H1 (cell line): ENCODE data around the gene SOX13. TPM values are rescaled to one million over a fixed set of nuclear protein-coding genes. Genes with fewer than 3 reads are reported as not detected.

Experiments used
- CTCF ChIA-PET: fragments of 300-600 bp; sonication (Branson Sonifier 250); formaldehyde crosslinking; loops from one replicate; lab custom pipeline; 2021; ENCODE audit not compliant: partially characterized antibody; lab: Charles Lee
- POLR2A ChIA-PET: fragments of 300-600 bp; sonication (Branson Sonifier 250); formaldehyde crosslinking; loops from one replicate; lab custom pipeline; 2021; ENCODE audit warnings: inconsistent platforms; ENCODE audit not compliant: partially characterized antibody; lab: Charles Lee
- DNase-seq, 2 experiments: peaks; one replicate each; pipeline versions ENCODE4 v3.0.0 to v3.0.0-alpha.2; 2010 to 2022; ENCODE audit warnings: low spot score in 2 of 2, low read depth in 1 of 2, mixed read lengths in 1 of 2
- FAIRE-seq: peaks from 2 replicates; lab custom pipeline; 2011; peaks lifted over from hg19 to GRCh38; lab: Jason Lieb, UNC
- H2AFZ ChIP-seq: 2 replicates; pipeline ENCODE4 v1.8.1; 2012; ENCODE audit warnings: low read length, inconsistent platforms
- H2AK5ac ChIP-seq: 2 replicates; pipeline ENCODE4 v1.6.1; 2013; ENCODE audit warnings: low read depth, low read length
- H2BK120ac ChIP-seq: replicated peaks from 2 replicates; pipeline ENCODE3; 2013; ENCODE audit warnings: low read depth, low read length, inconsistent platforms
- H2BK12ac ChIP-seq: 2 replicates; pipeline ENCODE4 v1.6.1; 2013; ENCODE audit warnings: low read depth, low read length
- H2BK15ac ChIP-seq: 2 replicates; pipeline ENCODE4 v1.6.1; 2013; ENCODE audit warnings: low read length
- H2BK20ac ChIP-seq: 2 replicates; pipeline ENCODE4 v1.6.1; 2013; ENCODE audit warnings: low read length
- H2BK5ac ChIP-seq: 2 replicates; pipeline ENCODE4 v1.6.1; 2013; ENCODE audit warnings: low read depth, low read length
- H3K14ac ChIP-seq: 2 replicates; pipeline ENCODE4 v1.6.1; 2013; ENCODE audit warnings: inconsistent platforms; ENCODE audit not compliant: insufficient read length
- H3K18ac ChIP-seq: 2 replicates; pipeline ENCODE4 v1.6.1; 2013; ENCODE audit warnings: low read length; ENCODE audit errors: extremely low read depth
- H3K23ac ChIP-seq: 2 replicates; pipeline ENCODE4 v1.6.1; 2013; ENCODE audit warnings: inconsistent platforms; ENCODE audit not compliant: insufficient read length
- H3K23me2 ChIP-seq: 2 replicates; pipeline ENCODE4 v1.6.1; 2013; ENCODE audit warnings: low read depth, low read length
- H3K27ac ChIP-seq: 2 replicates; pipeline ENCODE4 v1.6.1; 2011; ENCODE audit warnings: low read depth, low read length, inconsistent platforms
- H3K27me3 ChIP-seq, 4 experiments: replicated peaks in 1 of 4; 1 replicate in 1 of 4; 2 replicates in 3 of 4; pipeline versions ENCODE4 v1.6.1 to v1.8.1; 2011 to 2013; ENCODE audit warnings: low read length in 3 of 4, mild to moderate bottlenecking in 3 of 4, inconsistent platforms in 2 of 4, mixed read lengths in 2 of 4, moderate library complexity in 1 of 4; ENCODE audit not compliant: control insufficient read depth in 3 of 4, insufficient read depth in 3 of 4; ENCODE audit errors: extremely low read depth in 1 of 4
- H3K36me3 ChIP-seq, 4 experiments: 2 replicates each; pipeline versions ENCODE4 v1.6.1 to v1.8.1; 2011 to 2013; ENCODE audit warnings: mild to moderate bottlenecking in 4 of 4, low read length in 3 of 4, moderate library complexity in 2 of 4, control low read depth in 1 of 4, inconsistent platforms in 1 of 4; ENCODE audit not compliant: insufficient read depth in 4 of 4, control insufficient read depth in 2 of 4
- H3K4ac ChIP-seq: replicated peaks from 2 replicates; pipeline ENCODE3; 2013; ENCODE audit warnings: low read length, low read depth, mixed read lengths, inconsistent platforms; ENCODE audit not compliant: insufficient read length
- H3K4me1 ChIP-seq, 4 experiments: replicated peaks in 1 of 4; 1 replicate in 1 of 4; 2 replicates in 3 of 4; pipeline versions ENCODE4 v1.6.1 to v1.8.1; 2011 to 2013; ENCODE audit warnings: low read length in 3 of 4, inconsistent platforms in 2 of 4, mixed read lengths in 1 of 4; ENCODE audit not compliant: insufficient read depth in 4 of 4, control insufficient read depth in 3 of 4
- H3K4me2 ChIP-seq, 2 experiments: 2 replicates each; pipeline versions ENCODE4 v1.6.1 to v1.8.1; 2011 to 2013; ENCODE audit warnings: low read depth in 2 of 2, low read length in 2 of 2, control low read depth in 1 of 2, inconsistent platforms in 1 of 2, mild to moderate bottlenecking in 1 of 2; ENCODE audit not compliant: insufficient read depth in 1 of 2
- H3K4me3 ChIP-seq, 4 experiments: fragments of 200-600, 300-600 bp in 1 of 4; sonication (generic), shearing (Covaris generic), sonication (Bioruptor Twin) in 1 of 4; 2 replicates each; pipeline versions ENCODE4 v1.5.1 to v1.8.1; 2011 to 2016; ENCODE audit warnings: low read length in 4 of 4, low read depth in 3 of 4, control low read depth in 2 of 4, inconsistent platforms in 2 of 4, mild to moderate bottlenecking in 2 of 4, mixed read lengths in 1 of 4, moderate library complexity in 1 of 4; ENCODE audit not compliant: insufficient read depth in 2 of 4; ENCODE audit errors: extremely low read depth in 1 of 4
- H3K56ac ChIP-seq: replicated peaks from 2 replicates; pipeline ENCODE3; 2013; ENCODE audit warnings: low read depth, mild to moderate bottlenecking, mixed read lengths, low read length, inconsistent platforms; ENCODE audit not compliant: insufficient read length
- H3K79me1 ChIP-seq: 2 replicates; pipeline ENCODE4 v1.6.1; 2013; ENCODE audit warnings: low read depth, low read length, control low read depth
- H3K79me2 ChIP-seq, 2 experiments: 2 replicates each; pipeline versions ENCODE4 v1.6.1 to v1.8.1; 2012 to 2013; ENCODE audit warnings: low read length in 2 of 2, mild to moderate bottlenecking in 2 of 2, inconsistent platforms in 1 of 2; ENCODE audit not compliant: insufficient read depth in 2 of 2, control insufficient read depth in 1 of 2
- H3K9ac ChIP-seq, 4 experiments: replicated peaks in 1 of 4; 1 replicate in 1 of 4; 2 replicates in 3 of 4; pipeline versions ENCODE4 v1.6.1 to v1.8.1; 2011 to 2013; ENCODE audit warnings: low read depth in 3 of 4, low read length in 3 of 4, control low read depth in 2 of 4, mild to moderate bottlenecking in 2 of 4, moderate library complexity in 2 of 4, inconsistent platforms in 1 of 4; ENCODE audit errors: extremely low read depth in 1 of 4
- H3K9me3 ChIP-seq, 2 experiments: 2 replicates each; pipeline versions ENCODE4 v1.6.1 to v1.8.1; 2012 to 2013; ENCODE audit warnings: mild to moderate bottlenecking in 2 of 2, moderate library complexity in 2 of 2, control low read depth in 1 of 2, inconsistent platforms in 1 of 2, low read depth in 1 of 2, low read length in 1 of 2, mixed read lengths in 1 of 2; ENCODE audit not compliant: insufficient read depth in 2 of 2
- H4K20me1 ChIP-seq, 2 experiments: replicated peaks in 1 of 2; 2 replicates each; pipeline versions ENCODE3 to v1.8.1; 2011 to 2013; ENCODE audit warnings: inconsistent platforms in 2 of 2, low read length in 2 of 2, mild to moderate bottlenecking in 1 of 2; ENCODE audit not compliant: insufficient read depth in 2 of 2, control insufficient read depth in 1 of 2
- H4K5ac ChIP-seq: 2 replicates; pipeline ENCODE4 v1.6.1; 2013; ENCODE audit warnings: low read length, low read depth, mixed read lengths, inconsistent platforms; ENCODE audit not compliant: insufficient read length
- H4K8ac ChIP-seq: 2 replicates; pipeline ENCODE4 v1.8.0; 2013; ENCODE audit warnings: mild to moderate bottlenecking, moderate library complexity, low read length, inconsistent platforms; ENCODE audit not compliant: insufficient read depth; ENCODE audit errors: extremely low read depth
- H4K91ac ChIP-seq: replicated peaks from 2 replicates; pipeline ENCODE3; 2013; ENCODE audit warnings: low read length, mixed read lengths, inconsistent platforms; ENCODE audit not compliant: insufficient read length
- ASH2L ChIP-seq: fragments of 200-600, 300-600 bp; sonication (generic); IDR thresholded peaks from one replicate; pipeline ENCODE4 v1.7.1; 2017; ENCODE audit warnings: low read length
- BACH1 ChIP-seq: IDR thresholded peaks from 2 replicates; pipeline ENCODE4 v1.6.1; 2012; ENCODE audit warnings: low read length, improper control_type of control experiment
- EP300 ChIP-seq, 2 experiments: IDR thresholded peaks; 1 replicate in 1 of 2; 2 replicates in 1 of 2; pipeline ENCODE4 v1.6.1; 2011 to 2012; ENCODE audit warnings: low read depth in 2 of 2, low read length in 2 of 2, mild to moderate bottlenecking in 2 of 2, borderline replicate concordance in 1 of 2, inconsistent platforms in 1 of 2, moderate library complexity in 1 of 2
- HDAC2 ChIP-seq, 2 experiments: fragments of 300-600 bp in 1 of 2; sonication (generic) in 1 of 2; IDR thresholded peaks; 2 replicates each; pipeline ENCODE4 v1.6.1; 2011 to 2012; ENCODE audit warnings: low read depth in 2 of 2, low read length in 2 of 2, mild to moderate bottlenecking in 2 of 2, moderate library complexity in 2 of 2, borderline replicate concordance in 1 of 2, inconsistent platforms in 1 of 2
- HDAC6 ChIP-seq: IDR thresholded peaks from one replicate; pipeline ENCODE4 v1.7.1; 2012; ENCODE audit warnings: low read depth, mild to moderate bottlenecking, inconsistent platforms, low read length, moderate library complexity
- KDM4A ChIP-seq: IDR thresholded peaks from one replicate; pipeline ENCODE4 v1.7.1; 2012; ENCODE audit warnings: low read depth, mild to moderate bottlenecking, moderate library complexity, low read length, inconsistent platforms; ENCODE audit not compliant: severe bottlenecking
- MAX ChIP-seq: IDR thresholded peaks from 2 replicates; pipeline ENCODE4 v1.6.1; 2012; ENCODE audit warnings: inconsistent platforms
- SIX5 ChIP-seq: IDR thresholded peaks from 2 replicates; pipeline ENCODE4 v1.6.1; 2011; ENCODE audit warnings: mild to moderate bottlenecking, low read depth, low read length
- SUZ12 ChIP-seq: fragments of 200-600 bp; sonication (generic); IDR thresholded peaks from 2 replicates; pipeline ENCODE4 v1.6.1; 2012; ENCODE audit warnings: mild to moderate bottlenecking, inconsistent platforms, low read length, moderate library complexity, mixed read lengths
- TAF7 ChIP-seq: optimal IDR thresholded peaks from 2 replicates; pipeline ENCODE3; 2011; ENCODE audit warnings: low read depth, mild to moderate bottlenecking, inconsistent platforms, low read length, moderate library complexity, borderline replicate concordance
- WGBS, 2 experiments: shearing (Covaris generic) in 1 of 2; methylation state at CpG; one replicate each; pipeline versions ENCODE4 v1.1.6 to v1.1.7; 2013 to 2015; ENCODE audit warnings: low lambda C conversion rate in 2 of 2, mixed read lengths in 2 of 2, inconsistent platforms in 1 of 2, low coverage in 1 of 2, missing lambda C conversion rate in 1 of 2; ENCODE audit not compliant: insufficient replicate concordance in 2 of 2, insufficient coverage in 1 of 2, insufficient read length in 1 of 2; ENCODE audit errors: extremely low coverage in 1 of 2, missing lambda C conversion rate in 1 of 2; 5-methylcytosine and 5-hydroxymethylcytosine counted together
- polyA plus RNA-seq, 7 experiments: library from polyadenylated mRNA; depleted of rRNA in 3 of 7; stranded (reverse) in 5 of 7; unstranded in 2 of 7; fragments of >200 nt in 5 of 7; fragments of 200-250 nt in 2 of 7; gene quantifications; 1 replicate in 5 of 7; 2 replicates in 1 of 7; 4 replicates in 1 of 7; pipeline versions ENCODE4 v1.2.1 to v1.2.3, GENCODE V29; 2011 to 2013; ENCODE audit warnings: missing spikeins in 2 of 7, mixed read lengths in 2 of 7
- total RNA-seq: library from RNA; stranded (reverse); fragmentation: NEBNext Ultra II Directional; extraction: Animal tissue kit (Norgen Biotek cat#: 25700); gene quantifications from 2 replicates; pipeline ENCODE4 v1.2.1, GENCODE V29; 2021

Gene SOX13
- total and polyA plus RNA-seq, 2 of the 8 experiments (the other 6 are each of a cell fraction or from before 2014, with no cell fraction given), result 113 to 173 TPM

GRCh38 chr1:204153667-204154066 lies 80.8 kb downstream of the SOX13 start:
- no peak overlapping the region for H4K8ac ChIP-seq
- no peaks in the 10 kb centered on the region for H3K79me1 ChIP-seq
- H3K23me2 ChIP-seq, result peaks cover 12% of the 10 kb centered on the region; the same call in 1 of the 2 replicates
- no peak for DNase-seq
- no peak overlapping the region for H4K91ac ChIP-seq
- H2AFZ ChIP-seq, result no peak overlapping the region
- H2BK15ac ChIP-seq, result peak overlapping the region; percentile 25; the same call in 1 of the 2 replicates
- H3K36me3 ChIP-seq, result no peaks in the 10 kb centered on the region
- no peak overlapping the region for H2BK20ac ChIP-seq
- CTCF ChIA-PET, result interaction anchor here (1.0 to 18.7 kb wide), 7 partner anchors 9 to 293 kb away, joined by 3 to 360 read pairs (median 11); partner anchors contain the start of gene KISS1
- H4K5ac ChIP-seq, result no peak overlapping the region
- H3K4me3 ChIP-seq, result no peak overlapping the region
- no peak overlapping the region for H3K56ac ChIP-seq
- H3K4ac ChIP-seq, result no peak overlapping the region
- H2AK5ac ChIP-seq, result peak overlapping the region; percentile 25; the same call in 1 of the 2 replicates
- H3K27me3 ChIP-seq, result peaks cover 0 to 21% (median 17%) of the 10 kb centered on the region in 4 experiments; a peak in 5 of 7 replicates
- H3K79me2 ChIP-seq, result no peaks in the 10 kb centered on the region
- no peak overlapping the region for H3K9ac ChIP-seq
- 90% methylated on average over 5 of the region's 5 CpGs; no CpG with 5 or more reads in 1 of the 2 experiments for WGBS, 2 experiments
- H3K4me1 ChIP-seq, result peaks cover 0 to 22% (median 13%) of the 10 kb centered on the region in 4 experiments; a peak in 6 of 7 replicates
- H3K14ac ChIP-seq, result no peak overlapping the region
- H2BK12ac ChIP-seq, result no peak overlapping the region; the same call in 1 of the 2 replicates
- H3K9me3 ChIP-seq, result no peaks in the 10 kb centered on the region
- H3K4me2 ChIP-seq, result no peak overlapping the region
- no peak overlapping the region for H3K18ac ChIP-seq
- H3K23ac ChIP-seq, result no peak overlapping the region
- H3K27ac ChIP-seq, result no peak overlapping the region
- POLR2A ChIA-PET, result interaction anchor here (0.6 to 1.1 kb wide), 3 partner anchors 12 to 291 kb away, joined by 3 to 5 read pairs (median 4); no protein-coding TSS in a partner anchor
- no peak for TF ChIP-seq SUZ12
- TF ChIP-seq BACH1, result no peak
- no peak for TF ChIP-seq EP300 (IDR thresholded peaks at IDR 0.05; ENCODE audit: borderline replicate concordance in 1 of 2, low read depth in 2 of 2, low read length in 2 of 2)
- TF ChIP-seq HDAC2 (IDR thresholded peaks at IDR 0.05; ENCODE audit: borderline replicate concordance in 1 of 2, low read depth in 2 of 2, low read length in 2 of 2), result no peak
- TF ChIP-seq TAF7, result no peak
- TF ChIP-seq KDM4A, result no peak
- no peak for TF ChIP-seq SIX5
- TF ChIP-seq ASH2L, result no peak
- TF ChIP-seq MAX, result no peak
- no peak for TF ChIP-seq HDAC6
- TF ChIP-seq, all 59 proteins: peak for 0
- Histone ChIP-seq H2BK5ac (no peak overlapping the region), H4K20me1 (no peaks in the 10 kb centered on the region), H2BK120ac (no peak overlapping the region)
- FAIRE-seq, result no peak
